HepG2 (cell line): Measurements from ENCODE around the gene PCIF1. TPM values are rescaled to one million over a fixed set of nuclear protein-coding genes. Genes with fewer than 3 reads are reported as not detected.

Experiments
- CBX5 ChIP-seq: sonication (generic); formaldehyde crosslinking; IDR thresholded peaks from 2 replicates; pipeline ENCODE4 v1.4.0; 2020; ENCODE audit warnings: missing genetic modification reagents, borderline replicate concordance
- CENPT ChIP-seq: sonication (generic); formaldehyde crosslinking; IDR thresholded peaks from 2 replicates; pipeline ENCODE4 v1.8.0; 2022; ENCODE audit warnings: low read depth, mild to moderate bottlenecking, moderate library complexity, missing genetic modification reagents
- EZH2 ChIP-seq: conservative IDR thresholded peaks from 2 replicates; pipeline ENCODE4 v1.6.1; 2012; ENCODE audit warnings: mild to moderate bottlenecking, low read depth, low read length, moderate library complexity
- MIER2 ChIP-seq: IDR thresholded peaks from 2 replicates; pipeline ENCODE4 v1.6.1; 2016; ENCODE audit warnings: missing biosample characterization, missing genetic modification reagents
- MTF2 ChIP-seq: sonication (generic); formaldehyde crosslinking; IDR thresholded peaks from 2 replicates; pipeline ENCODE4 v1.5.0; 2020; ENCODE audit warnings: missing genetic modification reagents, borderline replicate concordance
- MZF1 ChIP-seq: sonication (generic); formaldehyde crosslinking; IDR thresholded peaks from 2 replicates; pipeline ENCODE4 v1.8.1; 2023; ENCODE audit warnings: mild to moderate bottlenecking, missing genetic modification reagents, borderline replicate concordance
- NKX3-1 ChIP-seq: sonication (generic); formaldehyde crosslinking; IDR thresholded peaks from 2 replicates; pipeline ENCODE4 v1.5.0; 2020; ENCODE audit warnings: missing genetic modification reagents
- NR2F6 ChIP-seq, 2 experiments: IDR thresholded peaks; 2 replicates each; pipeline ENCODE4 v1.6.1; 2016; ENCODE audit warnings: antibody characterized with exemption in 1 of 2, mild to moderate bottlenecking in 1 of 2
- REL ChIP-seq: sonication (generic); formaldehyde crosslinking; conservative IDR thresholded peaks from 2 replicates; pipeline ENCODE4 v1.8.0; 2022; ENCODE audit warnings: mild to moderate bottlenecking, missing genetic modification reagents, moderate library complexity
- SCMH1 ChIP-seq: sonication (generic); formaldehyde crosslinking; IDR thresholded peaks from 2 replicates; pipeline ENCODE4 v1.9.0; 2021; ENCODE audit warnings: missing genetic modification reagents, mild to moderate bottlenecking, borderline replicate concordance
- SMYD3 ChIP-seq: sonication (generic); formaldehyde crosslinking; IDR thresholded peaks from 2 replicates; pipeline ENCODE4 v1.8.1; 2023; ENCODE audit warnings: mild to moderate bottlenecking, missing genetic modification reagents
- SSRP1 ChIP-seq: IDR thresholded peaks from 2 replicates; pipeline ENCODE4 v1.6.1; 2016; ENCODE audit warnings: control low read depth
- ZNF317 ChIP-seq: sonication (generic); formaldehyde crosslinking; IDR thresholded peaks from 2 replicates; pipeline ENCODE4 v1.5.0; 2020; ENCODE audit warnings: mild to moderate bottlenecking, missing genetic modification reagents
- ZNF776 ChIP-seq: sonication (generic); formaldehyde crosslinking; IDR thresholded peaks from 2 replicates; pipeline ENCODE4 v1.4.0; 2020; ENCODE audit warnings: mild to moderate bottlenecking, missing genetic modification reagents
- ZNF788 ChIP-seq: sonication (generic); formaldehyde crosslinking; IDR thresholded peaks from 2 replicates; pipeline ENCODE4 v1.5.0; 2020; ENCODE audit warnings: mild to moderate bottlenecking, missing genetic modification reagents, borderline replicate concordance
- ZSCAN25 ChIP-seq: sonication (generic); formaldehyde crosslinking; IDR thresholded peaks from 2 replicates; pipeline ENCODE4 v1.8.0; 2022; ENCODE audit warnings: mild to moderate bottlenecking, missing genetic modification reagents
- ZSCAN9 ChIP-seq: IDR thresholded peaks from 2 replicates; pipeline ENCODE4 v1.6.1; 2016; ENCODE audit warnings: borderline replicate concordance
- polyA plus RNA-seq, 8 experiments: library from polyadenylated mRNA; depleted of rRNA in 3 of 8; stranded (reverse) in 7 of 8; unstranded in 1 of 8; fragments of >200 nt; fragmentation: Illumina TruSeq in 4 of 8; extraction: Trizol in 4 of 8; gene quantifications; 2 replicates each; pipeline versions ENCODE4 v1.2.1 to v1.2.3, GENCODE V29; 2011 to 2016; ENCODE audit warnings: low read depth in 4 of 8, missing spikeins in 1 of 8, mixed read lengths in 1 of 8; ENCODE audit not compliant: insufficient read depth in 1 of 8
- total RNA-seq, 5 experiments: library from RNA; depleted of rRNA; stranded (reverse); fragments of >200 nt; fragmentation: Illumina TruSeq; extraction: Trizol; gene quantifications; 2 replicates each; pipeline ENCODE4 v1.2.3, GENCODE V29; 2016; ENCODE audit warnings: low read depth in 1 of 5
- TF ChIP-seq, protein P1 (sequence below): sonication (generic); formaldehyde crosslinking; IDR thresholded peaks from 2 replicates; pipeline ENCODE4 v1.9.0; 2021; ENCODE audit warnings: missing genetic modification reagents, mild to moderate bottlenecking, borderline replicate concordance
- TF ChIP-seq, protein P2 (sequence below): sonication (generic); formaldehyde crosslinking; IDR thresholded peaks from 2 replicates; pipeline ENCODE4 v1.8.1; 2023; ENCODE audit warnings: mild to moderate bottlenecking, inconsistent platforms, moderate library complexity, missing genetic modification reagents, borderline replicate concordance
- TF ChIP-seq, protein P3 (sequence below): sonication (generic); formaldehyde crosslinking; IDR thresholded peaks from 2 replicates; pipeline ENCODE4 v1.5.1; 2020; ENCODE audit warnings: missing genetic modification reagents, mild to moderate bottlenecking, borderline replicate concordance
- TF ChIP-seq, protein P4 (sequence below): sonication (generic); formaldehyde crosslinking; conservative IDR thresholded peaks from 2 replicates; pipeline ENCODE4 v1.4.0; 2020; ENCODE audit warnings: mild to moderate bottlenecking, missing genetic modification reagents, moderate library complexity

Gene PCIF1
- total and polyA plus RNA-seq, 2 of the 13 experiments (the other 11 are each of a cell fraction or from before 2014, with no cell fraction given) = 20.9 to 24.4 TPM

DNA sequence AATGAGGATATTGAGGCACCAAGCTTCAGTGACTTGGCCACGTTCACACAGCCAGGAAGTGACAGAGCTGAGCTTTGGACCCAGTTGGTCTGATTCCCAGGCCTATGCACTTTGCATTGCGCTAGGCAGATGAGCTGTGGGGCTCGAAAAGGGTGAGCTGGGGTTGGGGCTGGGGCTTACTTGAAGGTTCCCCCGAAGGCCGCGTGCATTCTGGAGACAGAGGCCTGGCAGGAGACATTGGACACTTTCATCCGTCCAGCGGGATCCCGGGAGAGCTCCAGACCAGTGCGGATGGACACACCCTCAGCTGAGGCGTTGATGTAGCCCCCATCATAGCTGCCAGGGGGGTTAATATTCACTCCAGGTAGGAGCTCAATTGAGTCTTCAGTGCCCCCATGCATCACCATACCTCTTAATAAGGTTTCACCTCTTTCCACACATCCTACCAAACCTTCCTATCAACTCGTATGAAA, 25.1 kb upstream of the PCIF1 start (continued):
- TF ChIP-seq CBX5 (CRISPR knock-in tag) = 0 out of 2 replicates have a peak, but pooled peaks have one; percentile 8
- no peak for TF ChIP-seq MTF2 (CRISPR knock-in tag)
- TF ChIP-seq MIER2 (CRISPR knock-in tag) = no peak
- TF ChIP-seq, protein P1, sequence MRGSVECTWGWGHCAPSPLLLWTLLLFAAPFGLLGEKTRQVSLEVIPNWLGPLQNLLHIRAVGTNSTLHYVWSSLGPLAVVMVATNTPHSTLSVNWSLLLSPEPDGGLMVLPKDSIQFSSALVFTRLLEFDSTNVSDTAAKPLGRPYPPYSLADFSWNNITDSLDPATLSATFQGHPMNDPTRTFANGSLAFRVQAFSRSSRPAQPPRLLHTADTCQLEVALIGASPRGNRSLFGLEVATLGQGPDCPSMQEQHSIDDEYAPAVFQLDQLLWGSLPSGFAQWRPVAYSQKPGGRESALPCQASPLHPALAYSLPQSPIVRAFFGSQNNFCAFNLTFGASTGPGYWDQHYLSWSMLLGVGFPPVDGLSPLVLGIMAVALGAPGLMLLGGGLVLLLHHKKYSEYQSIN (CRISPR knock-in tag) = no peak
- TF ChIP-seq MZF1 = no peak
- TF ChIP-seq, protein P2, sequence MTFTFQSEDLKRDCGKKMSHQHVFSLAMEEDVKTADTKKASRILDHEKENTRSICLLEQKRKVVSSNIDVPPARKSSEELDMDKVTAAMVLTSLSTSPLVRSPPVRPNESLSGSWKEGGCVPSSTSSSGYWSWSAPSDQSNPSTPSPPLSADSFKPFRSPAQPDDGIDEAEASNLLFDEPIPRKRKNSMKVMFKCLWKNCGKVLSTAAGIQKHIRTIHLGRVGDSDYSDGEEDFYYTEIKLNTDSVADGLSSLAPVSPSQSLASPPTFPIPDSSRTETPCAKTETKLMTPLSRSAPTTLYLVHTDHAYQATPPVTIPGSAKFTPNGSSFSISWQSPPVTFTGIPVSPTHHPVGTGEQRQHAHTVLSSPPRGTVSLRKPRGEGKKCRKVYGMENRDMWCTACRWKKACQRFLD (CRISPR knock-in tag) = no peak
- no peak for TF ChIP-seq SCMH1 (CRISPR knock-in tag)
- TF ChIP-seq, protein P3, sequence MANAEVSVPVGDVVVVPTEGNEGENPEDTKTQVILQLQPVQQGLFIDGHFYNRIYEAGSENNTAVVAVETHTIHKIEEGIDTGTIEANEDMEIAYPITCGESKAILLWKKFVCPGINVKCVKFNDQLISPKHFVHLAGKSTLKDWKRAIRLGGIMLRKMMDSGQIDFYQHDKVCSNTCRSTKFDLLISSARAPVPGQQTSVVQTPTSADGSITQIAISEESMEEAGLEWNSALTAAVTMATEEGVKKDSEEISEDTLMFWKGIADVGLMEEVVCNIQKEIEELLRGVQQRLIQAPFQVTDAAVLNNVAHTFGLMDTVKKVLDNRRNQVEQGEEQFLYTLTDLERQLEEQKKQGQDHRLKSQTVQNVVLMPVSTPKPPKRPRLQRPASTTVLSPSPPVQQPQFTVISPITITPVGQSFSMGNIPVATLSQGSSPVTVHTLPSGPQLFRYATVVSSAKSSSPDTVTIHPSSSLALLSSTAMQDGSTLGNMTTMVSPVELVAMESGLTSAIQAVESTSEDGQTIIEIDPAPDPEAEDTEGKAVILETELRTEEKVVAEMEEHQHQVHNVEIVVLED (CRISPR knock-in tag) = no peak
- TF ChIP-seq NKX3-1 = no peak
- no peak for TF ChIP-seq REL (CRISPR knock-in tag)
- TF ChIP-seq ZNF317 (CRISPR knock-in tag) = no peak
- TF ChIP-seq ZNF788 (CRISPR knock-in tag) = peak; percentile 49; the same call in 1 of the 2 replicates
- no peak for TF ChIP-seq SSRP1 (CRISPR knock-in tag)
- no peak for TF ChIP-seq NR2F6 (IDR thresholded peaks at IDR 0.05)
- TF ChIP-seq NR2F6 (CRISPR knock-in tag; IDR thresholded peaks at IDR 0.05) = peak; percentile 78; the same call in 1 of the 2 replicates
- peak; percentile 50; the same call in 1 of the 2 replicates for TF ChIP-seq ZSCAN9 (CRISPR knock-in tag)
- TF ChIP-seq, protein P4, sequence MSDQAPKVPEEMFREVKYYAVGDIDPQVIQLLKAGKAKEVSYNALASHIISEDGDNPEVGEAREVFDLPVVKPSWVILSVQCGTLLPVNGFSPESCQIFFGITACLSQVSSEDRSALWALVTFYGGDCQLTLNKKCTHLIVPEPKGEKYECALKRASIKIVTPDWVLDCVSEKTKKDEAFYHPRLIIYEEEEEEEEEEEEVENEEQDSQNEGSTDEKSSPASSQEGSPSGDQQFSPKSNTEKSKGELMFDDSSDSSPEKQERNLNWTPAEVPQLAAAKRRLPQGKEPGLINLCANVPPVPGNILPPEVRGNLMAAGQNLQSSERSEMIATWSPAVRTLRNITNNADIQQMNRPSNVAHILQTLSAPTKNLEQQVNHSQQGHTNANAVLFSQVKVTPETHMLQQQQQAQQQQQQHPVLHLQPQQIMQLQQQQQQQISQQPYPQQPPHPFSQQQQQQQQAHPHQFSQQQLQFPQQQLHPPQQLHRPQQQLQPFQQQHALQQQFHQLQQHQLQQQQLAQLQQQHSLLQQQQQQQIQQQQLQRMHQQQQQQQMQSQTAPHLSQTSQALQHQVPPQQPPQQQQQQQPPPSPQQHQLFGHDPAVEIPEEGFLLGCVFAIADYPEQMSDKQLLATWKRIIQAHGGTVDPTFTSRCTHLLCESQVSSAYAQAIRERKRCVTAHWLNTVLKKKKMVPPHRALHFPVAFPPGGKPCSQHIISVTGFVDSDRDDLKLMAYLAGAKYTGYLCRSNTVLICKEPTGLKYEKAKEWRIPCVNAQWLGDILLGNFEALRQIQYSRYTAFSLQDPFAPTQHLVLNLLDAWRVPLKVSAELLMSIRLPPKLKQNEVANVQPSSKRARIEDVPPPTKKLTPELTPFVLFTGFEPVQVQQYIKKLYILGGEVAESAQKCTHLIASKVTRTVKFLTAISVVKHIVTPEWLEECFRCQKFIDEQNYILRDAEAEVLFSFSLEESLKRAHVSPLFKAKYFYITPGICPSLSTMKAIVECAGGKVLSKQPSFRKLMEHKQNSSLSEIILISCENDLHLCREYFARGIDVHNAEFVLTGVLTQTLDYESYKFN (CRISPR knock-in tag) = peak; percentile 92
- TF ChIP-seq CENPT (CRISPR knock-in tag) = no peak
- 0 out of 2 replicates have a peak, but pooled peaks have one; percentile 1 for TF ChIP-seq SMYD3 (CRISPR knock-in tag)
- peak; percentile 40; the same call in 1 of the 2 replicates for TF ChIP-seq ZNF776
- TF ChIP-seq EZH2 = no peak
- no peak; the same call in 1 of the 2 replicates for TF ChIP-seq ZSCAN25
